GM18868 (cell line): ENCODE data around the gene CYLC2.

Experiments used
- ATAC-seq: cut with Tn5 transposase; IDR thresholded peaks from one replicate; pipeline ENCODE4 v1.9.1; 2021; ENCODE audit warnings: mild to moderate bottlenecking, moderate library complexity; ENCODE audit not compliant: unreplicated experiment

Gene CYLC2

GRCh38 chr9:102995033-102995432, at the start of gene CYLC2:
Gene CYLC2 (plus strand): TSS chr9:102995333. CDS start chr9:102995381, 48 bp downstream.
- no peak for ATAC-seq

GRCh38 chr9:102950346-102950745, 44.8 kb upstream of the CYLC2 start:
- ATAC-seq: no peak

- no peak for ATAC-seq
Measured at GRCh38 chr9:102966999-102967398, 28.1 kb upstream of the CYLC2 start.

- ATAC-seq: no peak
Measured at GRCh38 chr9:102967979-102968378, 27.2 kb upstream of the CYLC2 start.

- no peak for ATAC-seq
Measured at GRCh38 chr9:102972780-102973179, 22.4 kb upstream of the CYLC2 start.

- ATAC-seq: no peak
Measured at GRCh38 chr9:102974530-102974929, 20.6 kb upstream of the CYLC2 start.

GRCh38 chr9:102975251-102975650, 19.9 kb upstream of the CYLC2 start:
- no peak for ATAC-seq

- ATAC-seq: no peak
Measured at GRCh38 chr9:102985162-102985895, 9.8 kb upstream of the CYLC2 start.

GRCh38 chr9:102986425-102986824, 8.7 kb upstream of the CYLC2 start:
- no peak for ATAC-seq

- no peak for ATAC-seq
Measured at GRCh38 chr9:103003689-103004088, 8.6 kb downstream of the CYLC2 start.

- no peak for ATAC-seq
Measured at GRCh38 chr9:103014242-103014641, 19.1 kb downstream of the CYLC2 start.

GRCh38 chr9:103025796-103026195, 30.7 kb downstream of the CYLC2 start:
- no peak for ATAC-seq

GRCh38 chr9:103037508-103038477, 42.7 kb downstream of the CYLC2 start:
- ATAC-seq: no peak

GRCh38 chr9:103041961-103042360, 46.8 kb downstream of the CYLC2 start:
- no peak for ATAC-seq
